PC-9 (cell line): ENCODE results near the gene PLEKHA6.

Source experiments
- CTCF ChIP-seq: fragments of 200-600 bp; sonication (generic); conservative IDR thresholded peaks from 2 replicates; pipeline ENCODE4 v1.6.1; 2017; ENCODE audit warnings: mixed run types, antibody characterized with exemption, mild to moderate bottlenecking, moderate library complexity
- EZH2 ChIP-seq: fragments of 200-600 bp; sonication (generic); IDR thresholded peaks from 2 replicates; pipeline ENCODE4 v1.8.0; 2017; ENCODE audit warnings: antibody characterized with exemption, low read depth

DNA sequence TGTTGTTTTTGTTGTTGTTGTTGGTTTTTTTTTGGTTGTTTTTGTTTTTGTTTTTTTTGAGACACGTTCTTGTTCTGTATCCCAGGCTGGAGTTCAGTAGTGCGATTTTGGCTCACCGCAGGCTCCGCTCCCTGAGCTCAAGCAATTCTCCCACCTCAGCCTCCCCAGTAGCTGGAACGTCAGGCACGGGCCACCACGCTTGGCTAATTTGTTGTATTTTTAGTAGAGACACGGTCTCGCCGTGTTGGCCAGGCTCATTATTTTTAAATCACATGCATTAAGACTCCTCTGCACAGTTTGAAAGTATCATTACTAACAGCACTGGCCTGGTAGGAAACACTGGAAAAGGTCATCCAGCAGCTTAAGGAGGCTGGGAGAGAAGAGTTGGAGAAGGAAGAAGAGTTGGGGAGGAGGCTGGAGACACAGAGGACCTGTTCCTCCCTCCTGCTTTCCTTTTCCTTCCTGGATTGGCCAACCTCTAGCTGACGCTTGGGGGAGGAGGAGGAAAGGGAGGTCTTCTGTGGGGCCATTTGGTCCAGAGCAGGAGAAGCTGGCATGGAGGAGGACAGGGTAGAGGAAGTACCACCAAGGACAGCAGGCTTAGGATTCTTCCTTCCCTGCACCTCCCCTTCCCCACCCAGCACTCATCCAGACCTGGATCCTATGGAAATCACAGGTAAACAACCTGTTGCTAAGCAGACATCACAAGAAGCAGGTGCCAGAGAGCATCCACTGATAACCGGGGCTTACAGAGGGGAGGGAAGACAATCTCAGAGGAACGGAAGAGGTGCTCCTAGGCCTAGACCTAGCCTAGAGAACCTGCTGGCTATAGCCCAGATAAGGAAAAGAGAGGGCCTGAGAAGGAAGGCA, 74.1 kb downstream of the PLEKHA6 start:
- TF ChIP-seq CTCF (no peak), EZH2 (no peak)
